Measurements from ENCODE around the gene CCT5. TPM values are rescaled to one million over a fixed set of nuclear protein-coding genes. Genes with fewer than 3 reads are reported as not detected.
A peak's percentile ranks its signal among the peaks of the same experiment; 100 is the strongest.

CCT5 gene
- polyA plus RNA-seq, 3 donors, result 234 to 298 (median 257) TPM

DNA sequence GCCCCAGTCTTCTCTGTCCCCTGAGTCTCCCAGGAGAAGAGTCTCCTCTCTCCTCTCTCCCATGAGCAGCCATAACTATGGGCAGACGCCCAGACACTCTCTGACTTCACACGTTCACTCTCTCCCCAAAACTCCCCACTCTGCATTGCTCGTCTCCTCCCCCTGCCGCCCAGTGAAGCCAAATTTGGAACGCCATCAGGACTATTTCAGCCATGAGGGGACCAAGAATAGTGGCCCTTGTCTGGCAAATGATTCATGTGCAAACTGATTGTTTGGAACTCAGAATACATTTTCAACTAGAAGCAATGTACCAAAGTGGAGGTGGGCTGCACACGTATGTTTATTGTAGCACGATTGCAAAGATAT lies 36.8 kb downstream of the CCT5 start:
- no peak for DNase-seq (ENCODE audit: extremely low read depth in 1 of 11, low read depth in 9 of 11, low spot score in 4 of 11)

DNA sequence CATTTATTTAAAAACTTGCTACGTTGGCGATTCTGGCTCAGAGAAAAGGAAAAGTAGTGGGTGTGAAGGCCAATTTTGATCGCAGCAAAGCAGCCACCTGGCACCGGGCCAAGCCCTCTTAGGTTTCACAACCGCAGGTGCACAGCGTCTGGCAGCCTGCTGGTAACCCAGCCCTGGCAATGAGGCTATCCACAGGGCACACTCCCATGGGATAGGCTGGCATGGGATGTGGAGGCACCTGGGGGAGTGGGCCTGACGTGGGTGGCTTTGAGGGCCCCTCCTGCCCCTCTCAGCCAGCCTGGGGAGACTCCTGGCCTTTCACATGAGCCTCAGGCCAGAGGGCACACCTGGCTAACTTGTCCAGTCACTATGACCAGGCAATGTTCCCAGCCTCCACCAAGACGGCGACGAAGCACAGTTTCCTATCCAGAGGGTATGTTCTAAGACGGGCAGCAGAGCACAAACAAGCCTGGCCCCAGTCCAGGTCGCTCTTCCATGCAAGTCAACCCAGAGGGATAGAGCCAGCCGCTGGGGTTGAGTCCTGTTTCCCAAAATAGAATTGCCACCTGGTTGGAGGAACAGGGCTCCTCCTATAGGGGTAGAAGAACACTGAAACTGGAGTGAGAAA lies 38.6 kb downstream of the CCT5 start:
- peak in 8 of 11 donors; percentile 48 to 72 (median 62) for DNase-seq (ENCODE audit: extremely low read depth in 1 of 11, low read depth in 9 of 11, low spot score in 4 of 11)

DNA sequence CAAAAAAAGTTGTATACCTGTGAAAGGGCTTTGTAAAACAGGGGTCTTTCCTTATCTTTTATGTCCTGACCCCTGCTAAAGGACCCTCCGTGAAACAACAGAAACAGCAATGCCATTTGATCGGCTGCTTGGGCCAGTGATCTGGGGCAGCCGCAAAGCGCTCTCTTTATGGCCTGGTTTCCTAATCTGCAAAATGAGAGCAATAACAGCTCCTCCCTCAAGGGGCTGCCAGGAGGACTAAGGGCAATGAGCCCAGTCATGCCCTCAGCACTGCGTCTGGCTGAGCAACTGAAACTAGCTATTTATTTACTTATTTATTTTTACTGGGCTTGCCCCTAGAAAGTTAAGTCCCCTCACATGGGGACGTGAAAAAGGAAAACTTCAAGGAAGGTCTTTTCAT lies 39.3 kb downstream of the CCT5 start:
- DNase-seq (ENCODE audit: extremely low read depth in 1 of 11, low read depth in 9 of 11, low spot score in 4 of 11), result no peak

DNA sequence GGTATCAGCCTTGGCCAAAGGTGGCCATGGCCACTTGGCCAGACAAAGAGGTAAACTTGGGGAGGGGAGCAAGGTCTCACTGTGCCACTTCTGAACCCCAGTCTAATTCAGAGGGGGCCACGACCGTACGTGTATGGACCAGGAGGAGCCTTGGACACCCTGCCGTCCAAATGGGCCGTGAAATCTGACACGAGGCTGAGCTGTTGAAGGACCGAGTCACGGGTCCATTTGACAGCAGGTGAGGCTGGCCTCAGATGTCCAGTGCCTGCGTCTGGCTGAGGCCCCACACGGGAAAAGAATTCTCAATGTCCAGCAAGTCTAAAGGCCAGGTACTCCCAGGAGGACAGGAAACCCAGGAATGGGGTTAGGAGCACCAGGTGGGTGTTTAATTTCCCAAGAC lies 39.9 kb downstream of the CCT5 start:
- no peak for DNase-seq (ENCODE audit: extremely low read depth in 1 of 11, low read depth in 9 of 11, low spot score in 4 of 11)

DNA sequence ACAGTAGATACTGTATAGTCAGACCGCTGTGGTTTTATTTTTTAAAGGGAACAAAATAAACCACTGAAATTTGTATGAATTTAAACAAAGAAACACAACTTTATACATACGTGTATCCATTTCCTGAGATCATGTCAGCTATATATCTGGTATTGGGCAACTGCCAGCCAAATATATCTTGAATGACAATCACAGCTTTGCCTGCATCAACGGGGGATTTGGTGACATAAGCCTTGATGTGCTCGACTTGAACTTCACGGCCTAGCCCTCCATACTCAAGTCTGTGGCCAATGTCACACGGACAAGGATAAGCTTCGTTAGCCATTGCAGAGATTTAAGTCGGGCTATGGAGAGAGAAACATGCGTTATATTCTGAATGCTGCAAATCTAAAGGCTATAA lies 40.4 kb downstream of the CCT5 start:
- no peak for DNase-seq (ENCODE audit: extremely low read depth in 1 of 11, low read depth in 9 of 11, low spot score in 4 of 11)

DNA sequence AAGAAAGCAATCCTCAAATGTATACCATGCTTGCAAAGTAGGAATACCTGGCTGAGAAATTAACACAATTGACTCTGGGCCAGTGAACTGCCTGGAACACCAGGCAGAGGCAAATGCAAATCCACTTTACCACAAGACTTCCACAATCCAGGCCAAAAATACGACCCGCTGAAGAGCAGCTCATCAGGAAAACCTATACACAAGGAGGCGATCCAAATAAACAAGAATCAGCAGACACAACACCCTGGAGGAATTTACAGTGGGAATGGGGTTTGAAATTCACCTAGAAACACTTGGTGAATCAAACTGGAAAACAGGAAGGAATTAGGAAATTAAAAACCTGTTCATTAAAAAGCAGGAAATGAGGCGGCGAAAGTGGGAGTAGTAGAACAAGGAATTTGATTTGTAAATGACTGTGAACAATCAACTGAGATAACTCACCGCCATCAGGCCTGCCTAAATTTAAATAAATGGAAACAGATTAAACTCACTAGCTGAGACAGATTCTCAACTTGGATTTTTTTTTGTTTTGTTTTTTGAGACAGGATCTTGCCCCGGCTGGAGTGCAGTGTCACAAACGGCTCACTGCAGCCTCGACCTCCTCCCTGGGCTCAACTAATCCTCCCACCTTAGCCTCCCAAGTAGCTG lies 41.7 kb downstream of the CCT5 start:
- DNase-seq (ENCODE audit: extremely low read depth in 1 of 11, low read depth in 9 of 11, low spot score in 4 of 11), result no peak

DNA sequence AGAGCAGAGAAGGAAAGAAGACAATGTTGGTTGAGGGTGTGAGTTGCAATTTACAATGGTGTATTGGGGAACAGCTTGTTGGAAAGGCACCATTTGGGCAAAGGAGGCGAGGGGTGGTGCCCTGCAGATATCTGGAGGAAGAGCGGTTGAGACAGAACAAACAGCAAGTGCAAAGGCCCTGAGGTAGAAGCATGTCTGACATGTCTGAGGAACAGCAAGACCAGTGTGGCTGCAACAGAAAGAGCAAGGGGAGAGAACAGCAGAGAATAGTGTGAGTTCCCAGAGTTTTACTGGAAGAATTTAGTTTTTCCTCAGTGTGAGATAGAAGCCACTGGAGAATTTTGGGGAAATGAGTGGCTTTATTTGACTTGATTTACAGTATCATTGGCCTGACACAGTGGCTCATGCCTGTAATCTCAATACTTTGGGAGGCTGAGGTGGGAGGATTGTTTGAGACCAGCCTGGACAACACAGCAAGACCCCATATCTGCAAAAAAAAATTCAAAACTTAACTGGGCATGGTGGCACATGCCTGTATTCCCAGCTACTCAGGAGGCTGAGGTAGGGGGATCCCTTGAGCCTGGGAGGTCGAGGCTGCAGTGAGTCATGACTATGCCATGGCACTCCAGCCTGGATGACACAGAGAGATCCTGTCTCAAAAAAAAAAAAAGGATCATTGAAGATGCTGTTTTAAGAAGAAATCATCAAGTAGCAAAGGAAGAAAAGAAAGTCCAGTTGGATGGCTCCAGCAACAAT lies 44.0 kb downstream of the CCT5 start:
- no peak for DNase-seq (ENCODE audit: extremely low read depth in 1 of 11, low read depth in 9 of 11, low spot score in 4 of 11)

DNA sequence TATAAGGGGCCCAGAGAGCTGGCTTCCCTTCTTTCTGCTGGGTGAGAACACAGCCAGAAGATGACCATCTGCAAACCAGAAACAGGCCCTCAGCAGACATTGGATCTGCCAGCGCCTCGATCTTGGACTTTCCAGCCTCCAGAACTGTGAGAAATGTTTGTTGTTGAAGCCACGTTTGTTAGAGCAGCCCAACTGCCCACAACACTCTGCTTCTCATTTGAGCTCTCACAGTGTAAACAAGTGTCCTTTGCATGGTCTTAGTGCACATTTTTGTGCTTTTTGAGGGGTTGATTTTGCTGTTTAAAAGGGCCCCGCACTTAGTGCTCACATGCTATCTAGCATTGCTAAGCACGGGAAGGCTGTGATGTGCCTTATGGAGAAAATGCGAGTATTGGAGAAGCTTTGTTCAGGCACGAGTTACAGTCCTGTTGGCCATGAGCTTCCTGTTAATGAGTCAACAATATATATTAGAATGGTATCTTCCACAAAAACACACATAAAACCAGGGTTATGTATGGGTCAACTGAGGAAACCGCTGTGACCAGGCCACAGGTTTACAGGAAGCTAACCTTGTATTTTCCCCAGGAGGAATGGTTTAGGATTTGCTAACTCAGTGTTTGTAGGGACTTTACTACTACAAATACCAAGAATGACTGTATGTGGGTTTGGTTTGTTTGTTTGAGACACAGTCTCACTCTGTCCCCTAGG lies 45.7 kb downstream of the CCT5 start:
- no peak for DNase-seq (ENCODE audit: extremely low read depth in 1 of 11, low read depth in 9 of 11, low spot score in 4 of 11)

DNA sequence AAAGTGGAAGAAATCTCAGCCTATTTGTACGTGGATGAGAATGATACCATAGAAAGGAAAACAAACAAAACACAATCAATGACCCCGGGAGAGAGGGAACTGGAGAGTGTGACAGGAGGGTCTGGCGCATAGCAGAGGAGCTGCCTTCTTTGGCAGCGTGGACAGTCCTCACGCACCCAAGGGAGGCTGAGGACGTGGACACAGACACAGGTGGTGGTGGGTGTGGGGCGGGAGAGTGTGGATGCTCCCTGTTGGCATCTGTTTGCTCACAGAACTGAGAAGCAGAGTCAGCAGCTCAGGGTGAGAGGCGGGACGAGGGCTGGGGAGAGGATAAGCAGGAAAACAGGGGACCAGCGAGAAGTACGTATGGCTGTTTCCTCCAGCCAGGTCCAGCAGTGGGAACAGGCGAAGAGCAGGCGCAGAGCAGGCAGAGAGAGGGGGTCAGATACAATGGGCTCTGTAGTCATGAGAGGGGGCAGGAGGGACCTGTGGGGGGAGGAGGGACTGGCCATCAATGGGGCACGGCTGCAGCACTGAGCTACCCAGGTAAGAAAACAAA lies 47.6 kb downstream of the CCT5 start:
- DNase-seq (ENCODE audit: extremely low read depth in 1 of 11, low read depth in 9 of 11, low spot score in 4 of 11), result no peak

DNA sequence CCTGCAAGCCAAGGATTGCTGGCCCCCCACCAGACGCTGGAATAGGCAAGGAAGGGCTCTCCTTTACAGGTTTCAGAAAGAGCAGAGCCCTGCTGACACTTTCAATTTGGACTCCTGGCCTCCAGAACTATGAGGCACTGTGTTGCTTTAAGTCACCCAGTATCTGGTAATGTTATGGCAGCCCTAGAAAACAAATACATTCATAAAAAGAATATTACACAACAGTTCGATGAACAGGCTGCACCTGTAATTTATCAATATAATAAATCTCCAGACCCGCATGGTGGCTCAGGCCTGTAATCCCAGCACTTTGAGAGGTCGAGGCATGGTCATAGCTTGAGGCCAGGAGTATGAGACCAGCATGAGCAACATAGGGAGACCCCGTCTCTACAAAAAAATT lies 50.2 kb downstream of the CCT5 start:
- no peak for DNase-seq (ENCODE audit: extremely low read depth in 1 of 11, low read depth in 9 of 11, low spot score in 4 of 11)

DNA sequence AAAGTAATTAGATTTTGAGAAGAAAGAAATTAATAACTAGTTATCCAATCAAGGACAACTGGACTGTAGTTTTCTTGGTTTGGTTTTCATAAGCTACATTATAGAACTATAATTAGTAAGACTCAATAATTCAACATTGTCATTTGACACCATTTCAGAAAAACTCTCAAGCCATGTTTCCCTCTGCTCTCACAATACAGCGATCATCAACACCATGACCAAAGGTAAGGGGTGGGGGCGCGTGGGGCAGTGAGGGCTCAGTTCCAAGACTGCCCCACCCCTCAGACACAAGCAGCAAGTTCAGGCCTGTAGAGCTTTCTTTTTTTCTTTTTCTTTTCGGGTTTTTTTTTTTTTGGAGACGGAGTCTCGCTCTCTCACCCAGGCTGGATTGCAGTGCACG lies 51.2 kb downstream of the CCT5 start:
- DNase-seq (ENCODE audit: extremely low read depth in 1 of 11, low read depth in 9 of 11, low spot score in 4 of 11), result no peak

DNA sequence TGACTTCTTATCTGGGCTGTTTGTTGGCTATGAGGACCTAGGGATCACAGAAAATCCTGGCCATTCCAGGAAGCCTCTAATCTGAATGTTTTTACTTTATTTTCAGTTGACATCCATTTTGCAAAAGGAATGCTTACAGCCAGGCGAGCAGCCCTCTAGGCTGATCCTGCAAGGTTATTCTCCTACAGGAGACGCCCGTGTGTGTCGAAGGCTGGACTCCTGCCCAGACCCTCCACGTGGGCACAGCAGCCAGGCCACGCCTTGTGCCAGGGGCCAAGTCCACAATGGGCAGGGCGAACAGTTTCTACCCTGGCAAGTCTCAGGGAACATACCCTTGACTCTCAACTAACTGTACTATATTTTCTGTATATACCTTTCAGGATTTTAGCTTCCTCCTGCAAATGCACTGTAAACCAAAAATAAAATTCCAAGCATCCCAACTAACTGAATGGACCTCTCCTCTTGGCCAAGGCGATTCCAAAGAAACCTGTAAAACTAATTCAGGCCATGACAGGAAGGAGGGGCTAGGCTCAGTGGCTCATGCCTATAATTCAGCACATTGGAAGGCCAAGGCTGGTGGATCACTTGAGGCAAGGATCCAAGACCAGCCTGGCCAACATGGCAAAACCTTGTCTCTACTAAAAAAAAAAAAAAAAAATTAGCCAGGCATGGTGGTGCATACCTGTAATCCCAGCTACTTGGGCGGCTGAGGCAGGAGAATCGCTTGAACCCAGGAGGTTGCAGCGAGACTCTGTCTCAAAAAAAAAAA lies 51.9 kb downstream of the CCT5 start:
- DNase-seq (ENCODE audit: extremely low read depth in 1 of 11, low read depth in 9 of 11, low spot score in 4 of 11), result no peak

DNA sequence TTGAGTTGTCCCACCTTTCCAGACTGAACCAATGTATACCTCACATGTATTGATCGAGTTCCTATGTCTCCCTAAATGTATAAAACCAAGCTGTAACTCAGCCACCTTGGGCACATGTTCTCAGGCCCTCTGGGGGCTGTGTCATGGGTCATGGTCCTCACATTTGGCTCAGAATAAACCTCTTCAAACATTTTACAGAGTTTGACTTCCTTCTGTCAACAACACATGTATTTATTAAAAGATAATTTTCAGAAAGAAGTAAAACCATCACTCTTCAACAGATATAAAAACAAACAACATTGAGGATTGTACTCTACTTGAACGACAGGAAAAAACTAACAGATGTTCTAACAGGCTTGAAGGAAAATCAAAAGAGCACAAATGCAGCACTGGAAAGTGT lies 53.1 kb downstream of the CCT5 start:
- DNase-seq (ENCODE audit: extremely low read depth in 1 of 11, low read depth in 9 of 11, low spot score in 4 of 11), result no peak

DNA sequence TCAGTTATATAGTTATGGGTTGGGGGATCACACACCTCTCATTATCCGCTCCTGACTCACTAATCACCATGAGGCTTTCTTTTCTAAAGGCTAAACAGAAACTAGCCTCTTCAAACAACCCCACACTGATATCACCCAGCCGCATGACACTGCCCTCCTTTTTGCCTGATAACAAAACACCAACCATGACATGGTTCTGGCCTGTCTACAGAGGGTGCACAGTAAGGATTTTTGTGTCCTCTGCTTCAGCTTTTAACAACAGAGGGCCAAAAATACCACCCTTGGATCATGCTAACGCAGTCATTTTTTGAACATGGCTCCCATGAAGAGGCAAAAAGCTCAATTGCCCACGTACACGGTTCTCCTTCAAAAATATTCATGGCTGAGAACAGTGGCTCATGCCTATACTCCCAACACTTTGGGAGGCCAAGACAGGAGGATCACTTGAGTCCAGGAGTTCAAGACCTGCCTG lies 53.7 kb downstream of the CCT5 start:
- no peak for DNase-seq (ENCODE audit: extremely low read depth in 1 of 11, low read depth in 9 of 11, low spot score in 4 of 11)

DNA sequence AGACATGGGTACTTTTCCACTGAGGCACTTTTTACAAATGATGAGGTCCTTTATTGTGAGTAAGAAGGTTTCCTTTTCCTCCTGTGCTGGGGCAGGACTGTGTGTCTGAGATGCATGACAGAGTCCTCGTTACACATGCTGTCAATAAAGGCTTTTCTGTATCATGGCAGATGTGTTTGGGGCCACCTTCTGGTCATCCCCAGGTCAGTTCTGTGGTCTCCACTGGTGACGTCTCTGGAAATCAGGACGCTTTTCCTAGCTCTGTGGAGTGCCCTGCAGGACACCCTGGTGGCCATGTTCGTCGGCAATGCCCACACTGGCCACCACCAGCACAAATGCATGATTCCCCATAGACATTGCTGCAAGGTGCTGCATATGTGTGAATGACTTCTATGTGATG lies 54.9 kb downstream of the CCT5 start:
- no peak for DNase-seq (ENCODE audit: extremely low read depth in 1 of 11, low read depth in 9 of 11, low spot score in 4 of 11)

DNA sequence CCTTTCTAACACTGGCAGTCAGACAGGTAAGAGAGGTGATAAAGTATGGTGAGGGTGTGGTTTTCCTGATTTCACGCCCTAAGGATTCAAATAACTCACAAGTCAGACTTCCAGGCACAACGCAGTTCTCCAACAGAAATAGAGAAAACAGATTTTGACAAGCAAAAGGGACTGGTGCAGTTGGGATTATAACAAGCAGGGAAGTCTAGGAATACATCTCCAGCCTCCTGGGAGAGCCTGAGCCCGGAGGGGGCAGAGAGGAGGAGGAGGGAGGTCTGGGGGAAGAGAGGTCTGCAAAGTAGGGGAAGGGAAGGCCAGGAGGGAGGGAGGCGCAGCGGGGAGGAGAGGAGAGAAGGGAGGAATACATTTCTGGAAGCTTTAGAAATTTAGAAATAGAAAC lies 56.0 kb downstream of the CCT5 start:
- DNase-seq (ENCODE audit: extremely low read depth in 1 of 11, low read depth in 9 of 11, low spot score in 4 of 11), result no peak

DNA sequence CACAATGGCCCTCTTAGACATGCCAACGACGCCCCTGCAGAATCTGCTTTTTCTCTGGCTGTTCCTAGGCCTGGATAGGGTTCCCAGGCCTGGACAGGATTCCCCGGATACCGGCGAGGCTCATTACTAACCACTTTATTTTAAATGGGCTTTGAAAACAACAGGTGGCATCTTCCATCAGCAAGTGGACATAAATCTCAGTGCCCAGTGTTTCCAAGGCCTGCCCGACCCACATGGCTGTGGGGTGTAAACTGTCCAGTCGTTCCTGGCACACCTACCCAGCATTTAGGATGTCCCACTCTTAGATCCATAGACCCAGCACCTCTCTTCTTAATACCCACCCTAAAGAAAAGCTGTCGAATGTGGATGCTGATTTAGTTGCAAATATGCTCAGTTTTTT lies 56.7 kb downstream of the CCT5 start:
- DNase-seq (ENCODE audit: extremely low read depth in 1 of 11, low read depth in 9 of 11, low spot score in 4 of 11), result no peak

DNA sequence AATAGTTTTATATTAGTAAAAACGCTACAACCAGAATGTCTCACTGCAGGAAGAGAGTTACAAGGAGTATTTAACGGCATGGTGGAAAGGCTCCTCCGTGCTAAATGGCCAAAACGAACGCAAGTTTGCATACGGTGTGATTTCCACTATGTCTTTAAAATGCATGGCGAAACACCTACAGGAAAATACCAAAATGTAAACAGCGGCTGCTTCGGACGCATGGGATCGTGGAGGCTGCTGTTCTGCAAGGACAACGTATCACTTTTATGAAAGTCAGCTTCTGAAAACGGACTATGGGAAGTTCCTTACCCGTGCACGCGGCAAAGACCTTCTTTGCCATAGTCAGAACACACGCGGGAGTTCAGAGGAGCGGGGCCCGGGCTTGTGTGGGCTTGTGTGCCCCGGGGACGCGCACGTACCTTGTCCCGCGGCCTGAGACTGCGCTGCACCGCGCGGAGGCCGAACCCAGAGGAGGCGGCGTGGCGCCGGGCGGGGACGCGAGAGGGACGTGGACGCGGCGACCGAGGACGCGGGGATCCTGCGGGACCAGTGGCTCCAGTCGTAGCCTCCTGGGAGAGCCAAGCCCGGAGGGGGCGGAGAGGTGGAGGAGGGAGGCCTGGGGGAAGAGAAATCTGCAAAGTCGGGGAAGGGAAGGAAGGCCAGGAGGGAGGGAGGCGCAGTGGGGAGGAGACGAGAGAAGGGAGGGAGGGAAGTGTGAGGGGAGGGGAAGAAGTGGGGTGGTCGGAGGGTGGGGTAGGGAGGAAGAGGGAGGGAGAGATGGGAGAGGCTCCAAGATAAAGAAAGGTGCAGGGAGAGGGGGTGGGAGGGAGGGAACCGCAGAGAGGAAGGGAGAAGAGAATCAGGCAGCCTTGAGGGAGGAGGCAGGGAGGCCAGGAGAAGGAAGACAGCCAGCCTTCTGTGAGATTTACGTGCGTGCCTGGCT lies 57.4 kb downstream of the CCT5 start, which contains the start of gene CMBL:
Gene CMBL, minus strand, starts transcription at position 697 of the 943 bp plus-strand sequence. CDS start 17,140 bp downstream, outside the sequence.
- DNase-seq (ENCODE audit: extremely low read depth in 1 of 11, low read depth in 9 of 11, low spot score in 4 of 11), result peak in 1 of 11 donors; percentile 59

All from renal cortex interstitium (tissue), 11 donors.